ENCODE results near the gene HOOK1.

The HOOK1 gene

DNA sequence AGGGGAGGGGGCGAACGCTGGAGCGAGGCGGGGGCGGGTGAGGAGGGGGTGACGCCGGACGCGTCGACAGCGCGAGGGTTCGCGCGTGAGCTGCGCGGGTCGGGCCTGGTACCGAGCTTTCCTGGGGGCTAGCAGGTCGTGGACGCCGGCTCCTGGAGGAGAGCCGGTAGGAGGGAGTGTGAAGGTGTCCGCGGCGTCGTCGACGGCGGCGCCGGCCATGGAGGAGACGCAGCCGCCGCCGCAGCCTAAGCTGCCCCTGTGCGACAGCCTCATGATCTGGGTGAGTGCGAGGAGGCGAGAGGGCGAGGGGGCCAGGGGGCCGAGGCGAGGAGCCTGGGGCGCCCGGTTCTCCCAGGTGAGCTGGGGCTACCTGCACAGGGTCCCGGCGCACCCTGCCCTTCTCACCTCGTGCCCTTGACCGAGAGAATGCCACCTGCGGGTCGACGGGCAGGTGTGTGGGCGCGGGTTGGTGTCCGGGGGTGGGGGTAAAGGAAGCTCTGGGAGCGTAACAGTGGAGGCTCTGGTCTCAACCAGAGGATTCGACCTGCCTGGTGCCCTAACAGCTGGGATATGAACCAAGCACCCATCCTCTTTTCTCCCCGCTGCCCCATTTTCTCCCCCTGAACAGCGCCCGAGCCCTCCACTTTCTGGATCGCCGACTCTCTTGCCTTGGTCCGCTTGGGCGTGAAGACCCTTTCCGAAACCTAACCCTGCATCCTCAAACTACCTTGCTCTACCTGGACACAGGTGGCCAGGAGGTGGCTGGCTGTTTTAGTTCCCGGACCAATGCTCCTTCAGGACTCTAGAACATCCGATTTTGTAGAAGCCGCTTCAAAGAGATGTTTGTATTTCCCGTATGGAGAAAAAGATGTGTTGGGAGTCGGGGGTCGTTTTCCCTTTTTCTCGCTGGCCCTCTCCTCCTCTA lies at the start of gene HOOK1:
TSS of gene HOOK1 (plus strand) at position 49 of the 925 bp plus-strand sequence. CDS start at position 218, 169 bp downstream.
- no peak for FAIRE-seq

- FAIRE-seq = no peak
Measured at GRCh38 chr1:59765011-59765730, 49.6 kb upstream of the HOOK1 start.

DNA sequence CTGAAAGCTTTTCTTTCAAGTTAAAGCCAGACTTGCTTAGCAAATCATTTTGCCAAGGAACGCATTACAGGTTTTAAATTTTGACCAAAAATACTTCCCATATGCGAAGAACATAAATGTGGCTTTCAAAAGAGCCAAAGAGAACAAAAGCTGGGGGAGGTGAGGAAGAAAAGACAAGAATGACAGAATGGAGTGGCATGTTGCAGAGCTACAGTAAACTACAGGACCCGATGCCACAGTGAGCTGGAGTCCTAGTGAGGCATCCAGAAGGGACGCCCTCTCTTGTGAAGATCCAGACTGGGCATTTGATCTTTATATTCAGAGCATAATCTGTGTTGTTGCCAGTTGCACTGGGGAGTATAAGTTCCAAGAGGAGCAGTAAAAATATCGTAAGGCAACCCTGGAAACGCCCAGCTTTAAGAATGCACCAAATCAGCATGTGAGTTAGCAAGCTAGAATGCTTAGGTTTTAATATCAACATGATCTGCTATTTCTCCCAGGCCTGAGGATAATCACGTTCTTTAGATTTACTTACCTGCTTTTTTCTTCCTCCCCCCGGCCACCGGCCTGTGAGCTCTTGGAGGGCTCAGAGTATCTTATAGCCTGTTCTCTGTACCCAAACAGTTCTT lies 48.4 kb upstream of the HOOK1 start:
- no peak for FAIRE-seq

- no peak for FAIRE-seq
Measured at GRCh38 chr1:59767119-59767518, 47.6 kb upstream of the HOOK1 start.

DNA sequence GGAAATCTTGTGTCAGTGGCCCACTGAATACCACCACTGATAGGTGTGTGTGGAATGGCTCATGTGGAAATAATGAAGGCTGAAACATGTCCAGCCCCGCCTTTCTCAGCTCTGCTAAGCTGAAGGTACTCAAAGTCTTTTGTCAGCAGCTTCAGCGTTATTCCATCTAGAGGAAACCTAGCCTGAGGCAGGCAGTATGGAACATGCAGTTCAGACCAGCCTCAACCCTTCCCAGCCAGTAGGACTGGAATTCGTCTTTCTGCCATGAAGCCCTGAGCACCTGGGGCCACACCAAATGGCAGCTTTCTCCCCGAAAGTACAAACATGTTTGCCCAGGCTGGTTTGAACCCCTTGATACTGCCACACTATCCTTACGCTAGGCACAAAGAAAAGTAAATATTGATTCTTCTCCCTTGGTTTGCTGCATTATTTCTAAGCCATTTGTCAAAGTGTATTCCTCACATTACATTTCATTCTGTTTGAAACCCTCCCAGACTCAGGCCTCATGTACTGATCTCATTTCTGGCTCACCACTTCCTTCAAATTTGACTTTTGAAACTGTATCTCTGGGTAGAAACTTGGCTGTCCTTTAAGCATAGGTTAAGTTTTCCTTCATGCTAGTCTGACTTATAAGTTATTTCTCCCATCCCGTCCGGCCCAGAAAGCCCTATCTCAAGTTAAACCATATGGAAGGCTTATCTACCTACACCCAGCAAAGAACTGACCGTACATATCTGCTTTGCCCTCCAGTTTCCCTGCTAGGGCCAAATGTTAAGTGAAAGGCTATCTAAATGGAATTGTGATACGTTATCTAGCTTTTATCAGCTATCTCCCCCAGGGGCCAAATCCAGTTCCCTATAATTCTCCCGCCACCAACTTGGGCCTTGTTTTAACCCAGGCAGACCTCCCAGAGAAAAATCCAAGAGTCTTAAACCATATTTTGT lies 45.7 kb upstream of the HOOK1 start:
- FAIRE-seq = no peak

GRCh38 chr1:59769736-59770095 lies 45.0 kb upstream of the HOOK1 start:
- FAIRE-seq = no peak

- FAIRE-seq = no peak
Measured at GRCh38 chr1:59771361-59771760, 43.4 kb upstream of the HOOK1 start.

DNA sequence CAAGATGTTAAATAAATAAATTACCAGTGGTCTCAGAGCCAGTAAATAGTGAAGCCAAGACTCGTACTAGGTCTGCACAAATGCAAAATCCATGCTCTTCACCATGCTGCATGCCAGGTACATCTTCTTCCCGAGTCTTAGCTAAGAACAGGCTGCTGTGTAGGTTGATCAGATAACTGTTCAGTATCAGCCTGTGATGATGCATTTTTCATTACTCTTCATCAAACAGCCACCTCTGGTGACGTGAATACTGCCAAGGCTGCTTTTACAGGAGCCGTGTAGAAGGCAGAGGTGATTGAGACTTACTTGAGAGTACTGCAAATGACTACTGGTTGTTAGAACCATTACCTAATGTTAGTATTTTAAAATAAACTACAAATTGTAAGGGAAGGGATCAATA lies 39.3 kb upstream of the HOOK1 start:
- FAIRE-seq = no peak

- no peak for FAIRE-seq
Measured at GRCh38 chr1:59776960-59777852, 37.5 kb upstream of the HOOK1 start.

DNA sequence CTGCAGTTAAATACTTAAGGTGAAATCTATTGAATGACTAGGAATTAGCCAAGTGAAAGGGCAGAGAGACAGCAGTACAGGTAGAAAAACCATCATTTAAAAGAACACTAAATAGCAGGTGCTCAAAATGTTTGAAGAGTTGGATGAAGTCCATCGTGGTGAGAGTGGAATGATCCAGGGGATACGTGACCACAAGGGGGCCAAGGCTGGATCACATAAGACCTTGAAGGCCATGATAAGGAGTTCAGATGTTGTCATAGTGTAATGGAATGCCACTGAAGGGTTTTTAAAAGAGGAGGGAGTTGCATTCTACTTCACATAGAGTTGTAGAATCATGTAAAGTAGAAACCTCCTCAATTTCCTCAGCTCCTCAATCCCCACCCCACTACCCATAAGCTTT lies 34.8 kb upstream of the HOOK1 start:
- FAIRE-seq = no peak

DNA sequence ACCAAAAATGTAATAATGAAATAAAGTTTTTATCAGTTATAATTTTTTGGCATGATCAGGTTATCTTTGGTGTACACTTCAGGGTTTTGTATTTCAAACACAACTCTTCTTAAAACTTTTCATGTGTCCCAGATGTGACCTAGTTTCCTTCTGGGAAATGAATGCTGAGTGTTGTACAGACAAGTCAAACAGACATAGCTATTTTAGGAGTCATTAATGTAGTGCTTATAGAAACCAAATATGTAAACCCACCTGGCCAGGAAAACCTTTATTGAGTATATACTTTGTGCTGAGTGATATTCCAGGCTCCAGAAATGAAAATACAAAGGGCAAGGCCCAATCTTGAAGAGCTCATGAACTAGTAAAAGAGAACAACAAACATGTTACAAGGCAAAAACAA lies 25.9 kb upstream of the HOOK1 start:
- FAIRE-seq = no peak

DNA sequence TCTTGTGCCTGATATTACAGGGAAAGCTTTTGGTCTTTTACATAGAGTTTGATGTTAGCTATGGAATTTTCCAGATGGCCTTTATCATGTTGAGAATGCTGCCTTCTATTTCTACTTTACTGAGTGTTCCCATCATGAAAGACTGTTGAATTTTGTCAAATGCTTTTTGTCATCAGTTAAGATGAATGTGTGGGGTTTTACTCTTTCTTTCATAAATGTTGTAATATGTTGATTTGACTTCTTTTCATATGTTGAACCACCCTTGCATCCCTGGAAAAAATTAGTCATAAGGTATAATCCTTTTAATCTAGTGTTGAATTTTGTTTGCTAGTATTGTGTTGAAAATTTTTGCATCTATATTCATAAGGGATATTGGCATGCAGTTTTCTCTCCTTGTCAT lies 16.1 kb upstream of the HOOK1 start:
- no peak for FAIRE-seq

- no peak for FAIRE-seq
Measured at GRCh38 chr1:59803458-59804038, 11.2 kb upstream of the HOOK1 start.

DNA sequence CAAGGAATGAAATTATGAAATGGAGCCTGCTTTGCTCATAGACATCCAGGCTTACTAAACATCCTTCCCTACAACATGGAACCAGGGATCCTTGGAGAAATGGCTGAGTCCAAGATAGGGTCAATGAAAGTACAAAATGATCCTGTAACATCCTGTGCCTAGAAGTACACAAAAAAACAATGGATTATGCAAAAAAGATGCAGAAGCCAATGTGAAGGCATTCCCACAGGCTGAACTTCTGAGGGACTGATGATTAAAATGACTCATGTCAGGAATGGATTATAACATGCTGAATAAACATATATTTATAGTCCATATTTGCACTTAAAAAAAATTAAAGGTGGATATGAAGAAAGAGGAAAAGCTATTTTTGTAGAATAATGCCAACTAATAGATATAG lies 10.4 kb upstream of the HOOK1 start:
- no peak for FAIRE-seq

DNA sequence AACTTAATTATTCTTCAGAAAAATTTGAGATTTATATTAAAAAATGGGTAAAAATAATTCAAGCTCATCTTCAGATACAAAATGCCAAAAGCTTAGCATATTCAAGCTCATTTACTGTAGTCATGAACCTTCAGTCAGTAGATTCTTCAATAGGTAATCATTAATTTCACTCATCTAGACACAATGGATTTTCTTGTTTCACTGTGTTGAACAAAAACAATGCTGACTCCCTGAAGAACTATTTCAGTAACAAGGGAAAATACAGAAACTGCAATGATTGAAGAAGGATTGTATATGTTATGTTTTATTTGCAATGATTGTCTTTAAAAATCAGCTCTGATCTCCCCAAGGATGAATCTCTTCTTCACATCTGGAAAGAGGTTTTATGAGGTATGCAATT lies 9.2 kb upstream of the HOOK1 start:
- no peak for FAIRE-seq

- no peak for FAIRE-seq
Measured at GRCh38 chr1:59814180-59814900, 409 bp upstream of the HOOK1 start.

- FAIRE-seq = no peak
Measured at GRCh38 chr1:59815892-59816291, 1.1 kb downstream of the HOOK1 start.

DNA sequence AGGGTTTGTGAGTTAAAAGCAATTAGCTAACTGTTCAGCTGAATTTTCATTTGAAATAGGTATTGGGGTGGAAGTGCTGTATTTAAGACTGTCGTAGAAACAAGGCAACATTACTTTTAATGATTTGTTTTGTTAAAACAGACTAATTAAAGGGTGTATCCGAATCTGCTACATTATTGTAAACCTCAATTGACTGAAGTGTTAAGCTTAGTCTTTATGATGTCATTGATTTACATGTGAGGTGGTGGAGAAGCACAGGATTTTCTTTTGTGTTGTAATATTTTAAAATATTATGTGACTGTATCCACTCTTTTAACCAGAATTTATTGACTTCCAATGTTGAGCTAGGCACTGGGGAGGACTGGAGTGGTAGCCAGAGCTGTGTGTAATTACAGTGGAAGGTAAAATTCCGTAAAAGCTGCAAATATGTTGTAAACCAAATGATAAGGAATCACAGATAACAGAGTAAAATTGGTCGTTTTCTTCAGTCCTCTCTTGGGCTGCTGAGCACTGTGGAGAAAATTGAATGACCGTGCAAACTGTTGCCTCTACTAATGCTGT lies 1.6 kb downstream of the HOOK1 start:
- FAIRE-seq = no peak

GRCh38 chr1:59819566-59820438 lies 5.1 kb downstream of the HOOK1 start:
- no peak for FAIRE-seq
